ENCODE measurements around the gene FNDC5.

The FNDC5 gene

GRCh38 chr1:32884032-32884372, 13.3 kb upstream of the FNDC5 start:
- DNase-seq (ENCODE audit: low read depth, low spot score), result no peak

DNA sequence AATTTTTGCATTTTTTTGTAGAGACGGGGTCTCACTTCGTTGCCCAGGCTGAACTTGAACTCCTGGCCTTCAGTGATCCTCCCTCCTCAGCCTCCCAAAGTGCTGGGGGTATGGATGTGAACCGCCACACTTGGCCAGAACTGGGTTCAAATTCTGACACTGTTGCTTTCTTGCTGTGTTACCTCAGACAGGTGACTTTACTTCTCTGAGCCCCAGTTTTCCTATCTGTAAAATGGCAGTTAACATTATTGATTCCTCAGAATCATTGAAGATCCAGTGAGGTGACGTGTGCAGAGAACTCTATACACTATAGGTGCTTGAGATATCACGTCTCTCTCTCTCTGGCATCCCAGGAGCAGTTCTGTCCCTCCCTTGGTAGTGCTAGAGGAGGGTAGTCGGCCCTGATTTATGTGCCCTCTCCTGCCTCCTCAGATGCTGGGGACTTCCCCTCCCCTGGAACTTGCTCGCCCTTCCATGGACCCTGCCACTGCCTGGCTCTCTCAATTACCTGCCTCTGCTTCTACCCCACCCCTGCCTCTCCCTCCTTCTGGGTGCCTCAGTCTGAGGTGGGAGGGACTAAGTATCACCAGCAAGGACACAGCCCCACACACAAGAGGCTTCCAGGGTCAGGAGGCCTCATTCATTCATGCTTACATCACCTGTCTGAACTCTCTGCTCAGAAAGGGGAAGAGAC, 12.8 kb upstream of the FNDC5 start:
- DNase-seq (ENCODE audit: low read depth, low spot score), result no peak

DNA sequence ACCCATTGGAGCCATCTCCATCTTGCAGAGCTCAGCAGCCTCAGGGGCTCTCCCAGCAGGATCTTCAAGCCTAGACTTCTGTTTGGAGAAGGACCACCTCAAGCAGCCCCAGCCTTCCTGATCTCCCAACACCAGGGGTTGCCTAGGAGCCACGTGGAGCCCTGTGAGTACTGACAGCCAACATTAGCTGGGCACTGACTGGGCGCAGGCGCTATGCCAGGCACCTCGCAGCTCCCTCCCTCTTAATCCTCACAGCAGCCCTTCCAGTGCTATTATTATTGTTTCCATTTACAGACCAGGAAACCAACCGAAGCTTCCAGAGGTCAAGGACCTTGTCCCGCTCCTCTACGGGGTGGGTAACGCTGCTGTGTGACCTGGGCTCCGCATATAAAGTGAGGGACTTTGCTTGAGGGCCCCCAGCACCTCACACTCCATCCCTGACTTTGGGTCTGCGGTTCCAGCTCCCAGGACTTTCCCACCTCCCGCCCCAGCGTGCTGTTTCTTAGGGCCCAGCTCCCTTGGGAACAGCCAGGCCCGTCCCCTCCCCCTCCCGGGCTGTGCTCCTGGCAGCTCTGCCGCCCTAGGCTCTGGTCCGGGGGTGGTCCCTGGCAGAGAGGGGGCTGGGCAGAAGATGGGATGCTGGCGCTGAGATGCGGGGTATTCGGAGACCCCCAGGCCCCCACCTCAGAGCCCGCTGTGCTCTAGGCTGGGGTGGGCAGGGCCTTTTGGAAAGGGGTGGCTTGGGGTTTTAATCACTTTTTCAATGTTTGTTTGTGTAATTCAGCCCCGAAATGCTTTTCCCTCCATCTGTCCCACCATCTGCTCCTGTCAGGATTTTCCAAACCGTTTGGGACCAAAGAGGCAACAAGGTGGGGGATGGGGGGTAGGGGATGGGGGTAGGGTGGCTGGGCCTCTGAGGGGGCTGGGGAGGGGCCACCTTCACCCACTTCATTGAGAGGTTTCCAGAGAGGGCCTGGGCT, 11.4 kb upstream of the FNDC5 start:
- DNase-seq (ENCODE audit: low read depth, low spot score), result no peak

DNA sequence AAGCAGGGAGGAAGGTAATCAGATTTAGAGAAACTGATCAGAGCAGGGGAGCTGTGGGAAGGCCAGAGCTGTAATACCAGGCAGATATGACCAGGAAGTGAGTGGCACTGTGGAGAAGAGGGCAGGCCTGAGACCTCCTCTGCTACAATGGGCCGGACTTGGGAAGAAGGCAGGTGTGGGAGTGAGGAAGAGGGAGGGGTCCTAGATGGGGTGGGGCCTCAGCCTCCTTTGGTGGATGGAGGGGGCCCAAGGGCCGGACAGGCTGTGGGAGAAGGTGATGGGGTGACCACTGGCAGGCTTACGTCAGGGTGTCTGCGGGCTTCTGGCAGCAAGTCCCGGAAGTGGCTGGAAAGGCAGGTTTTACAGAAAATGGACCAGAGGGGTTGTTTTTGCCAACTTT, 10.6 kb upstream of the FNDC5 start:
- DNase-seq (ENCODE audit: low read depth, low spot score), result no peak

GRCh38 chr1:32878637-32879041, 7.9 kb upstream of the FNDC5 start:
- DNase-seq (ENCODE audit: low read depth, low spot score), result no peak

- DNase-seq (ENCODE audit: low read depth, low spot score), result no peak
Measured at GRCh38 chr1:32878183-32878582, 7.5 kb upstream of the FNDC5 start.

GRCh38 chr1:32877211-32878110, 6.7 kb upstream of the FNDC5 start:
- no peak for DNase-seq (ENCODE audit: low read depth, low spot score)

GRCh38 chr1:32876341-32877210, 5.9 kb upstream of the FNDC5 start:
- no peak for DNase-seq (ENCODE audit: low read depth, low spot score)

GRCh38 chr1:32874860-32875752, 4.4 kb upstream of the FNDC5 start:
- no peak for DNase-seq (ENCODE audit: low read depth, low spot score)

- DNase-seq (ENCODE audit: low read depth, low spot score), result no peak
Measured at GRCh38 chr1:32873484-32873883, 2.8 kb upstream of the FNDC5 start.

GRCh38 chr1:32872192-32872460, 1.4 kb upstream of the FNDC5 start:
- DNase-seq (ENCODE audit: low read depth, low spot score), result no peak

DNA sequence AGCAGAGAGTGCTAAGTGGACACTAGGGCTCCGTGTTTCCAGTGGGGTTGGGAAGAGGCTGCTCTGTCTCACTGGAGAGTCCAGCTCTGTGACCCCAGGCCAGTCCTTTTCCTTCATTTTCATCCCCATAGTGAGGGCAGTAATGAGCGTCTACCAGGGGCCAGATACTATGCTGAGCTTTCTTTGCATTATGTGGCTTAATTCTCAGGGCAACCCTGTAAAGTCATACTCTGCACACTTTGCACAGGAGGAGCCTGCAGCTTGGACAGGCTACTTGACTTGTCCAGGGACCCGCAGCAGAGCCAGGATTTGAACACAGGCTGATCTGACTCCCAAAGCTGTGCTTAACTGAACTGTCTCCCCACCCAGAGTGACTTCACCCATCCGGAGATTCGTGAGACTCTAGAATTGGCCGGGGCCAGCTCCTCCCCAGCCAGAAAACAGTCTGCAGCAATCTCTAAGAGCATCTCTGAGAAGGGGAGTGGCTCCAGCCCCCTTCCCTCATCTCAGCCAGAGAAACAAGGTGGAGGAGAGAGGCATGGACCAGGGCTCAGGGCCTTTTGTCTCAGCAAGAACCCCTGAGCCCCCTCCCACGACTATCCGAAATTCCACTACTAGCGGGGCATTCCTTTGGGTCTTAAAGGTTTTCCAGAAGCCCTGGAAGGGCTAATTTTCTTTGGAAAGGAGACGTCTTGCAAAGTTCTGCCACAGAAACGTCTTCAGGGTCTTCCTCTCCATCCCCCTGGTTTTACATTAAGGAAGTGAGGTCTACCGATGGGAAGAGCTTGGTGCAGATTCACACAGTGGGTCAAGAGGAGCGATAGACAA, 866 bp upstream of the FNDC5 start:
- no peak for DNase-seq (ENCODE audit: low read depth, low spot score)

DNA sequence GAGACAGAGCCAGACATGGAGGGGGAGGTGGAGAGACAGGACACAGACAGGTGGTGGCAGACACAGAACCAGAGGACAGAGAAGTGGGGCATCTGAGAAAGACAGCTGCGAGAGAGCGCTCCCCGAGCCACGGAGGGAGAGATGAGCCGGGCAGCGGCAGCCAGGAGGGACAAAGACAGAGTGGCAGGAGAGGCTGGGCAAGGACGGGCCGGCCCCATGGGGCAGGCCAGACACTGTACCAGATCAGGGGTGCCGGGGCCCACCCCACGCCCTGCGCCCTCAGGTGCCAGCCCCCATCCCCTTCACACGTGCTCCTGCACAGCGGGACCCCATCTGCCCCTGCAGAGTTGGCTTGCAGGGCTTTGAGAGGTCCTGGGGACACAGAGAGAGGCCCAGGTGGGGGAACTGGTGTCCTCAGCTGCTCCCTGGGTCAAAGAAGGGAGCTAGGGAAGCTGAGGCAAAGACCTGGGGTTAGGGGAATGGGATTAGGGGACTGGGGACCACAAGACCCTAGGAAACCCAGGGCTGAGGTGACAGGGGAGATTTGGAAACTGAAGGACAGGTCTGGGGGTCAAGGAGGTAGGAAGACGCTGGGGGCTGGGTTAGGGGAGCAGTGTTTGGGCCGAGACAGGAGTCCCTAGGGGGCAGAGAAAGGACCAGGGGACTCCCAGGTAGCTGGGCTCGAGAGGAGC, 643 bp downstream of the FNDC5 start:
- DNase-seq (ENCODE audit: low read depth, low spot score), result no peak

GRCh38 chr1:32868806-32869455, 1.8 kb downstream of the FNDC5 start:
- no peak for DNase-seq (ENCODE audit: low read depth, low spot score)

GRCh38 chr1:32868085-32868484, 2.6 kb downstream of the FNDC5 start:
- no peak for DNase-seq (ENCODE audit: low read depth, low spot score)

GRCh38 chr1:32867671-32868070, 3.0 kb downstream of the FNDC5 start:
- no peak for DNase-seq (ENCODE audit: low read depth, low spot score)

- DNase-seq (ENCODE audit: low read depth, low spot score), result no peak
Measured at GRCh38 chr1:32867151-32867550, 3.6 kb downstream of the FNDC5 start.

Data from brain pericyte (primary cell).